Gastrocnemius medialis (tissue), 4 donors: ENCODE measurements around the gene MX2. TPM values are rescaled to one million over a fixed set of nuclear protein-coding genes. Genes with fewer than 3 reads are reported as not detected.

Experiments used
- ATAC-seq, 2 donors: fragments of 150-250 bp; one replicate each; pipeline ENCODE4 v1.9.1; 2016
- DNase-seq, 2 donors: peaks; one replicate each; pipeline ENCODE4 v3.0.0-alpha.2; 2019
- H3K27ac ChIP-seq, 4 donors: fragments of 200-600 bp; sonication (generic); 1 replicate in 1 of 4; 2 replicates in 3 of 4; pipeline ENCODE4 v1.5.1; 2016 to 2018; ENCODE audit warnings: mild to moderate bottlenecking in 2 of 4, moderate library complexity in 1 of 4
- H3K27me3 ChIP-seq, 3 donors: fragments of 200-600 bp; sonication (generic) in 2 of 3; 1 replicate in 1 of 3; 2 replicates in 2 of 3; pipeline versions ENCODE4 v1.5.1 to v1.6.0; 2016 to 2019; ENCODE audit warnings: mild to moderate bottlenecking in 1 of 3, moderate library complexity in 1 of 3
- H3K36me3 ChIP-seq, 2 donors: fragments of 200-600 bp; sonication (generic) in 1 of 2; one replicate each; pipeline ENCODE4 v1.5.1; 2017 to 2018
- H3K4me1 ChIP-seq, 2 donors: fragments of 200-600 bp; sonication (generic) in 1 of 2; one replicate each; pipeline ENCODE4 v1.5.1; 2016 to 2017; ENCODE audit warnings: mild to moderate bottlenecking in 2 of 2
- H3K4me3 ChIP-seq, 4 donors: fragments of 200-600 bp; sonication (generic) in 3 of 4; 1 replicate in 1 of 4; 2 replicates in 3 of 4; pipeline ENCODE4 v1.5.1; 2016 to 2019; ENCODE audit warnings: mild to moderate bottlenecking in 2 of 4
- H3K9me3 ChIP-seq, 3 donors: fragments of 200-600 bp; sonication (generic) in 2 of 3; 1 replicate in 1 of 3; 2 replicates in 2 of 3; pipeline ENCODE4 v1.5.1; 2016 to 2019
- CTCF ChIP-seq, 5 experiments: fragments of 450-650 bp in 3 of 5; fragments of 200-600 bp in 2 of 5; sonication (generic) in 2 of 5; IDR thresholded peaks in 4 of 5; conservative IDR thresholded peaks in 1 of 5; 1 replicate in 4 of 5; 2 replicates in 1 of 5; pipeline ENCODE4 v1.5.1; 2016 to 2019; ENCODE audit warnings: antibody characterized with exemption in 5 of 5, mild to moderate bottlenecking in 3 of 5, moderate library complexity in 3 of 5
- POLR2A ChIP-seq, 2 donors: fragments of 450-650 bp; IDR thresholded peaks; one replicate each; pipeline ENCODE4 v1.6.1; 2017; ENCODE audit warnings: antibody characterized with exemption in 2 of 2, mild to moderate bottlenecking in 2 of 2, moderate library complexity in 2 of 2
- in situ Hi-C, 4 donors: fragments of 200-750 bp; cut with MboI; loops; one replicate each; pipeline versions ENCODE4 v1.15.0 to v1.8.0; 2017; ENCODE audit warnings: low sequenced_read_pairs in 4 of 4
- intact Hi-C: fragments of 100-400 bp; cut with DNase I; formaldehyde crosslinking; loops from one replicate; pipeline ENCODE4 v1.15.1; 2023; ENCODE audit warnings: low total_unique reads
- total RNA-seq, 4 donors: library from RNA; depleted of rRNA; stranded (reverse); fragments of >200 nt; gene quantifications; one replicate each; pipeline versions ENCODE4 v1.1.0 to v1.2.3, GENCODE V29; 2016

Gene MX2
- total RNA-seq, 4 donors from 2014 or later: 1.1 to 6.8 (median 2.2) TPM

DNA sequence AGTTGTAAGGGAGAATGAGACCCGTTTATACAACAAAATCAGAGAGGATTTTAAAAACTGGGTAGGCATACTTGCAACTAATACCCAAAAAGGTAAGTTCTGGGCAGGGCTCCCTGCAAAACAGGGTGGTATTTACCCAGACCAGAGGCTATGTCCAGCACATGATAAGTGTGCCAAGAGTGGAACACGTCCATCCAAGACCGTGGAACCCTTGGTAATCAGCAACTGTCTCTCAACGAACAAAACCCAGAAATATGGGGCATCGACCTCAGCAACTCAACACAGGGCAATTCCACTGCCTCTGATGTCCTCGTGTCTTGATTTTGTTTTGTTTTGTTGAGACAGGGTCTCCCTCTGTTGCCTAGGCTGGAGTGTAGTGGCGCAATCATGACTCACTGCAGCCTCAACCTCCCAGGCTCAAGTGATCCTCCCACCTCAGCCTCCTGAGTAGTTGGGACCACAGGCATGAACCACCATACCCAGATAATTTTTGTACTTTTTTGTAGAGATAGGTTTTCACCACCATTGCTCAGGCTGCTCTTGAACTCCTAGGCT lies 37.5 kb downstream of the MX2 start:
- Histone ChIP-seq H3K36me3 (no peaks in the 10 kb centered on the region), H3K27ac (no peak overlapping the region), H3K4me3 (no peak overlapping the region), H3K27me3 (no peaks in the 10 kb centered on the region), H3K4me1 (no peaks in the 10 kb centered on the region), H3K9me3 (no peaks in the 10 kb centered on the region)
- no peak for TF ChIP-seq POLR2A (IDR thresholded peaks at IDR 0.05)
- TF ChIP-seq CTCF (IDR thresholded peaks at IDR 0.05 in 4 of 5, conservative IDR thresholded peaks at IDR 0.05 in 1 of 5): no peak
- DNase-seq (no peak), ATAC-seq (no peak)
- in situ Hi-C loops: no loop called here
- intact Hi-C loops: no loop called here

DNA sequence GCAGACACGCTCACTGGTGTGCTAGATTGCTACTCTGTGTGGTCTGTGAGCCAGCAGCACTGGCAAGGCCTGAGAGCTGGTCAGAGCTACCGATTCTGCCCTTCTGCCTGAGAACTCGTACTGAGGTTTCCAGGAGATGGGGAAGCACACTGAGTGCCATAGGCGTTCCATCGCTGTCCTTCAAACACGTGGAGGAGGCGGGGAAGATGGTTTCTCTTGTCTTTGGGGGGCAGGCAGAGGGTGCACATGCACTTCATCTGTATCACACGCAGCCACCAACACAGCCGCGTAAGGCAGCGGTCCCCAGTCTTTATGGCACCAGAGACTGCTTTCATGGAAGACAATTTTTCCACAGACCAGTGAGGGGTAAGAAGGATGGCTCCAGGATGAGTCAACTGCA lies 40.4 kb downstream of the MX2 start:
- intact Hi-C loops: no loop called here
- Histone ChIP-seq H3K4me1 (no peaks in the 10 kb centered on the region), H3K36me3 (no peaks in the 10 kb centered on the region), H3K27ac (no peak overlapping the region), H3K27me3 (no peaks in the 10 kb centered on the region), H3K4me3 (no peak overlapping the region), H3K9me3 (no peaks in the 10 kb centered on the region)
- TF ChIP-seq POLR2A (IDR thresholded peaks at IDR 0.05) (no peak), CTCF (IDR thresholded peaks at IDR 0.05 in 4 of 5, conservative IDR thresholded peaks at IDR 0.05 in 1 of 5) (no peak)
- in situ Hi-C loops: no loop called here
- ATAC-seq (no peak), DNase-seq (no peak)

DNA sequence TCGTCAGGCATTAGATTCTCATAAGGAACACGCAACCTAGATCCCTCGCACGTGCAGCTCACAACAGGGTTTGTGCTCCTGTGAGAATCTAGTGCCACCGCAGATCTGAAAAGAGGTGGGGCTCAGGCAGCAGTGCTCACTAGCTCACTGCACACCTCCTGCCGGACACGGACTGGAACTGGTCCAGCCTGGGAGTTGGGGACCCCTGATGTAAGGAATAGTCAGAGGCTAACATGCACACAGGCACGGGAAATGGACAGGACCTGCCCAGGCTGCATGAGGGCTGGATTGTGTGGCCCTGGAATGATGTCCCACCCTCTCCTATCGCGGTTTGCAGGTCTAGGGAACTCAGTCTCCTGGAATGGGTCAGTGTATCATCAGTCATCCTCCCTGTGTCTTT lies 41.0 kb downstream of the MX2 start:
- Histone ChIP-seq H3K27me3 (no peaks in the 10 kb centered on the region), H3K9me3 (no peaks in the 10 kb centered on the region), H3K27ac (no peak overlapping the region), H3K4me1 (no peaks in the 10 kb centered on the region), H3K36me3 (no peaks in the 10 kb centered on the region), H3K4me3 (no peak overlapping the region)
- DNase-seq (no peak), ATAC-seq (no peak)
- TF ChIP-seq CTCF (IDR thresholded peaks at IDR 0.05 in 4 of 5, conservative IDR thresholded peaks at IDR 0.05 in 1 of 5) (no peak), POLR2A (IDR thresholded peaks at IDR 0.05) (no peak)
- intact Hi-C loops (no loop called here), in situ Hi-C loops (no loop called here)

GRCh38 chr21:41403331-41403730 lies 41.5 kb downstream of the MX2 start:
- no peaks in the 10 kb centered on the region for H3K4me1 ChIP-seq
- H3K27me3 ChIP-seq: no peaks in the 10 kb centered on the region
- intact Hi-C loops: no loop called here
- H3K4me3 ChIP-seq: no peak overlapping the region
- ATAC-seq (no peak), DNase-seq (no peak)
- H3K9me3 ChIP-seq: no peaks in the 10 kb centered on the region
- TF ChIP-seq CTCF (IDR thresholded peaks at IDR 0.05 in 4 of 5, conservative IDR thresholded peaks at IDR 0.05 in 1 of 5) (no peak), POLR2A (IDR thresholded peaks at IDR 0.05) (no peak)
- no peak overlapping the region for H3K27ac ChIP-seq
- H3K36me3 ChIP-seq: no peaks in the 10 kb centered on the region
- in situ Hi-C loops: no loop called here

- Histone ChIP-seq H3K36me3 (no peaks in the 10 kb centered on the region), H3K4me3 (no peak overlapping the region), H3K27ac (no peak overlapping the region), H3K4me1 (no peaks in the 10 kb centered on the region), H3K27me3 (no peaks in the 10 kb centered on the region), H3K9me3 (no peaks in the 10 kb centered on the region)
- intact Hi-C loops: no loop called here
- ATAC-seq: no peak
- in situ Hi-C loops: no loop called here
- no peak for DNase-seq
- TF ChIP-seq POLR2A (IDR thresholded peaks at IDR 0.05) (no peak), CTCF (IDR thresholded peaks at IDR 0.05 in 4 of 5, conservative IDR thresholded peaks at IDR 0.05 in 1 of 5) (no peak)
Observed at GRCh38 chr21:41403966-41404365, 42.1 kb downstream of the MX2 start.
